CD4-positive, alpha-beta T cell treated with Interleukin-6 for 4 hours (primary cell): ENCODE results near the gene XXYLT1.

Experiments
- DNase-seq: peaks from one replicate; pipeline ENCODE4 v3.0.0-alpha.2; 2020; ENCODE audit warnings: mixed read lengths

XXYLT1 gene

DNA sequence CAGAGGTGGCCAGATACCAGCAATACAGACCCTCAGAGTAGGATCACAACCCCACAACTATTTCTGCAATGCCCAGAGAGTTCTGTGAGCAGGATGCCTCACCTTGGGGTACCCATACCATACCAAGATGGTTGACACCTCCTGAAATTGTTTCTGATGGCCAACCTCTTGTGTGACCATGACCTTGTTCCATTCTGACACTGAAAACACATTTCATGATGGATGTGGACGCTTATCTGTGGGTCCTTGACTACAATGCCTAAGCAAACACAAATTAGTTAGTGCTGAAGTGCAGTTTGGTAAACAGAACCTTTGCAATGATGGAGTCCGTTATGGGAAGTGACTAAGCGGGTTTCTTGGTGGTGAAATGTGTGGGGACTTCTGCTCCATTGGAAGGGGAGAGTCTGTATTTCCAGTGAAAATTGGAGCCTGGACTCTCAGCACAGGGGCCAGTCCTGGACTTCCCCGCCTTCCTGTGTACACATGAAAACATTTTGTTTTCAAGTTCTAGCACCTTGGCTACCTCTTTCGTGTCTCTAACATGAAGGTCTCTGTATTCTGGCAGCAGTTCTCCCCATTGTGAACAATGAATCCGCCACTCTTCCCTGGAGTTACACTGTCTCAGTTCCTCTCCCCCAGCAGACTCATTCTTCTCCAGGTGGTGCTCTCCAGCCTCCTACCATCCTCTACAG lies 106.2 kb downstream of the XXYLT1 start:
- no peak for DNase-seq

DNA sequence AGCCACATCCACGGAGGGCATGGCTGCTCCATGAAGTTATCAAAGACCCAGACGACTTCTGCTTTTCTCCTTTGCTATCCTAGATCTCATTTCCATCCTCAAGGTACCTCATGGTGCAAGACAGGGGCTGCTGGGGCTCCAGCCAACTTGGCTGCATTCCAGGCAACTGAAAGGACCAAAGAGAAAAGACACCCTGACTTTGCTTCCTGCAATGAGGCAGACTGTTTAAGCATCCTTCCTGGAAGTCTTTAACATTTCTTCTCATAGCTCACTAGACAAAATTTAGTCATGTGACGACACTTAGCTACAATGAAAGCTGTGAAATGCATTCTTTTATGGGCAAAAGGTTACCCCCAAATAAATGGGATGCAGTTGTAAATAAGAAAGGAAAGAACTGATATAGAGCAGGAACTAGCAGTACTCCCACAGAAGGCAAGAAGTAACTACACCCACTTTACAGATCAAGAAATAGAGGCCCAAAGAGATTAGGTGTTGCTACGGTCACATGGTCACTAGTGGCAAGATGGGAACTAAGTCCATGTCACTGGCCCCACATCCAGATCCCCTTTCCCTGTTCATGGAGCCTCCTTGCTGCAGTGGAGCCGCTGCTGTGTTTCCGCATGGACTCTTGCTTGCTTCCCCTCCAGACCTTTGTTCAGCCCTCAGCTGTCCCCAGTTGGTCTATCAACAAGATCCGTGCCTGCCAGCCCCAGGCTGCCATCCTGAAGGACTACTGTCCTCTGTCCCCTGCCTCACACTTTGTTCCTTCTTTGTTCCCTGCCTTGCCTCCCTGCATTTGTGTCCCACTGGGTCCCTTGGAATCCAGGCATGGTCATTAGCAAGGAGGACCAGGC lies 107.0 kb downstream of the XXYLT1 start:
- no peak for DNase-seq

DNA sequence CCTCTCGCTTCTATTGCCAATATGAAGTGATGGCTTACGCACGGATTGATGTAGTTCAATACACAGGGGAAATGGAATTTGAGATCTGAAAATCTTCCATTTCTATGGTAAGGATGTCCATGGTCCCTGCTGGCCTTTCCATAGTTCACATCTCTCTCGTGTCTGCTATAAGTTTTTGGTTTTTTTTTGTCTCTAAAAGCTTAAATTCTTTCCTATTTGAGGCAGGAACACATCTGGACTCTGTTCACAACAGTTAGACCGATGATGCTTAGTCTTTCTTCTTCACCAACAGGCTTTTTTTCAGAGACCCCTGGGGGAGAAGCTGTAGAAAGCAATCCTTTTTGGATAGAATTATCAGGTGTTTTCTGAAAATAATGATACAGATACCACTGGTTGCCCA lies 108.1 kb downstream of the XXYLT1 start:
- no peak for DNase-seq

DNA sequence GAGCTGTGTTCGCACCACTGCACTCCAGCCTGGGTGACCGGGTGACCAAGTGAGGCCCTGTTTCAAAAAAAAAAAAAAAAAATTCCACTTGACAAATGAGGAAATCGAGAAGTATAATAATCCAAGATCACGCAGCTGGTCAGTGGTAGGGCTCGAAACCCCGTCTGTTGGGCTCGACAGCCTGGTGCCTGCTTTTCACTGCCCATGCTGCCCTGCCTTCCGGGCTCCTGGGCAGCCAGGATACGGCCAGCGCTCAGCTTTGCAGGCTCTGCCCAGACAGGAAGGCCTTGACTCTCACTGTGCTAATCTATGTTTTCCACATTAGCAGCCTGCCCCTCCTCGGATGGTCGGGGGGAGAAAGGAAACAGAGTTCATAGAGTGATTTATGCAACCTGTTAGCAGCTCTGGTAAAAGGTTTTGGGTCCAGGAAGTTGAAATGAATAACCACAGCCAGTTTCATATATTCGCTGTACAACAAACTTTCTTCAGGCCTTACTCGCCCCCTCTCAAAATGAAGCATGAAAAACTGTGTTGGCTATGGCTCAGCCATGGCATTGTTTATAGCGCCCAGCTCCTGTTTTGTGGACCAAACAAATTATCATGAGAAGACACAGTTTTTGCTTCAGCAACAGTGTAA lies 108.8 kb downstream of the XXYLT1 start:
- peak; percentile 23 for DNase-seq

DNA sequence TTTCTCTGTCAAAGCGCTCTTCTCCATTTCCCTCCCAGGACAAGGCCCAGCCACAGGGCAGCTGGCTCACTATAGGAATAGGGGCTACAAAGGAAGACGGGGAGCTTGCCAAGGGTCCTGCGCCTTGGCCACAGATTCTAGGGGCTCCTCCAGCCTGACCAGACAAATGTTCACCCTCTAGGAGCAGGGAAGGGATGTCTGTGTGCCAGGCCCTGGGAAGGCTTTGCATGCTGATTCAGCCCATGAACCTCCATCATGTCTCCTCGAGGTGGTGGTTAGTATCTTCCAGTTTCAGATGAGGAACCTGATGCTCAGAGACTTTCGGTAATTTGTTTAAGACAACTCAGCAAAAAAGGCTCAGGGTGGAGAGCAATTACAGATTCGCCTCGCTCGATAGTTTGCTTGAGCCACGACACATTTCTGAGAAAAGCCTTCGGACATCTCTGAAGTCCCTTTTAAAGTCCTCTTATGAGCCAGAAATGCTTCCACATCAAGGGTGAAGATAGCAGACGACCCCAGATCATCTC lies 110.0 kb downstream of the XXYLT1 start:
- no peak for DNase-seq

DNA sequence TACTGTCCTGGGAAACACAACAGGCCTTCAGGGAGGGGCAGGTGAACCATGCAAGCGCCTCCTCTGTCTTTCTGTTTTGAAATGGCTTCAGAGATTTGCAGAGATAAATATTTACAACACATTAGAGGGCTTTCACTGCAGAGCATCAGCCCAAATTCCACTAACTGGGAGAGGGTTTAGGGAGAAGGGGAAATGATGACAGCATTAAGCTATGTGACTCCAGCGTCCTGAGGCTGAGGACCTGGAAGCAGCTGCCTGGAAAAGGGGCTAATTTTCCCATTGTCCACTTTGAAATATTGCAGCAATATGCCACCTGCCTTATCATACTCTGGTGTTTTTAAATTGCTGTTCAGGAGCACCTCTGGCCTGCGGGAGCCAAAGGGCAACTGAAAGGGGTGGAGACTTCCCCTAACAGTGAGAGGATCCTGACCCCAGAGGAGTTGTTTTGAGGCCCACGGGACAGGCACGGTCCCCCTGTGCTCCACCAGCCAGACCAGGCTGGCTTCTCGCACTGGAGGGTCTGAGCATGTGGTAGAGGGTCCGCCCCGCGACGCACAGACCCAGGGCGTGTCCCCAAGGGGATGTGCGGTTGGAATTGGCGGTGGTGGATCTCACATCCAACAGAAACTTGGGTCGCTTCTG lies 110.6 kb downstream of the XXYLT1 start:
- DNase-seq = no peak

DNA sequence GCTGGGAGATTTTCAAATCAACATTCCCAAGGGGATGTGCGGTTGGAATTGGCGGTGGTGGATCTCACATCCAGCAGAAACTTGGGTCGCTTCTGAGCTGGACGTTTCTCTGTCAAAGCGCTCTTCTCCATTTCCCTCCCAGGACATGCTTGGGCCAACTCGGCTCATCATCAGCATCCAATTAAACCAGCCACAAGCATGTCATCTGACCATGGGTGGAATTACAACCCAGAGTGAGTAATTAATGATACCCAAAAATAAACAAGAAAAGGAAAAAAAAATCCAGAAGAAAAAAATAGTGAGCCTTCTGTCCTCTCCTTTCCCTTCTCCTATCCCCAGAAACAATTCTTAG lies 111.2 kb downstream of the XXYLT1 start:
- no peak for DNase-seq

DNA sequence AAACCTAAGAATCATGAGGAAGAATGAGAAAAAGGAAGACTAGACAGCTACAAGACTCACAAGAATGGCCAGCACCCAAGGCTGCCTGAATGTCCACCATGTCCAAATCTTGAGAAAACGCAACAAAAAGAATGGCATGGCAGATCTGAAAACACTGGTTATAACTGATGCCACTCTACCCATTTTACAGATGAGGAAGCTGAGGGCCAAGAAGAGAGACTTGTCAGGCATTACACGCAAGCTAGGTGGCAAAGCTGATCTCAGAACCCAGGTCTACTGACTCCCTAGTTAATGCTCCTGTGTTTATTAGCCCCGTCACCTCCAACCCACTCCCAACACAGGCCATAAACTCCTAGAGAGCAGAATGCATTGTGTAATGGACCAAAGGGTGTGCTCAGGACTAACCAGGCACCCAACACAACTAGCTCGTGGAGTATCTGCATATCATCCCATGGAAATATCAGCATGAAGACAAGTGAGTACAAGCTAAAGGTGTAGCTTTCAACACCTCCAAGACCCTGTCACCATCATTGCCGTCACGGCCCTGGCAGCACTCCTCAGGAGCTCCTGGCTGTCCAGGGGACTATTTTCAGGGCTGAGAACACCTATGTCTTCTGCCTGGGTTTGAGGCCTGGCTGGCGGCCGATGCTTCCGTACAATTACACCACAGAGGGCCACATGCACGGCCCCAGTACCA lies 111.7 kb downstream of the XXYLT1 start:
- no peak for DNase-seq

DNA sequence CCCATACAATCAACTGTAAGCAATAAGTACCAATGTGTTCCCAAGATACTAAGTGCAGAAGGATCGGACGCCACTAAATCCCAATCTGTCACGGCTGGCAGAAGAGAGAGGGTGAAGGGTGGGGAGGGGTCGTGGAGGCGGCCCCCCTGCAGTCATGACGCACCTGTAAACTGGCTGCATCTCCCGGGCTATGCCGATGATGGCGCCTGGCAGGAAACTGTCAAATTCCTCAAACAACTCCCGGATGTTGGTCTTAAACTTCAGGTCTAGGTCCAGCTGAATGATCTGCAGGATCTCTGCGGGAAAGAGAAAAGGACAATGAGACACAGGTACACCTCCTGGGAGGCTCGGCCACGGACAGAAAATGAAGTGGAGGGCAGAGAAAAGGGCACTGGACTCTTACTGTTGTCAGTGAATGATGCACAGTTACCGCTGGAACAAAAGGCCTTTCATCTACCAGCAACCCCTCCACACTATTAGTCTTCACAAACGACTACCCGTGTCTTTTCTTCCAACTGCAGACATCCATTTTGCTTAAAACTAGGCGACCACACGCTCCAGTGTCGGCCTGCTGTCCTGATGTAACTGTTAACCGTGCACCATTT lies 114.6 kb downstream of the XXYLT1 start:
- DNase-seq = no peak

DNA sequence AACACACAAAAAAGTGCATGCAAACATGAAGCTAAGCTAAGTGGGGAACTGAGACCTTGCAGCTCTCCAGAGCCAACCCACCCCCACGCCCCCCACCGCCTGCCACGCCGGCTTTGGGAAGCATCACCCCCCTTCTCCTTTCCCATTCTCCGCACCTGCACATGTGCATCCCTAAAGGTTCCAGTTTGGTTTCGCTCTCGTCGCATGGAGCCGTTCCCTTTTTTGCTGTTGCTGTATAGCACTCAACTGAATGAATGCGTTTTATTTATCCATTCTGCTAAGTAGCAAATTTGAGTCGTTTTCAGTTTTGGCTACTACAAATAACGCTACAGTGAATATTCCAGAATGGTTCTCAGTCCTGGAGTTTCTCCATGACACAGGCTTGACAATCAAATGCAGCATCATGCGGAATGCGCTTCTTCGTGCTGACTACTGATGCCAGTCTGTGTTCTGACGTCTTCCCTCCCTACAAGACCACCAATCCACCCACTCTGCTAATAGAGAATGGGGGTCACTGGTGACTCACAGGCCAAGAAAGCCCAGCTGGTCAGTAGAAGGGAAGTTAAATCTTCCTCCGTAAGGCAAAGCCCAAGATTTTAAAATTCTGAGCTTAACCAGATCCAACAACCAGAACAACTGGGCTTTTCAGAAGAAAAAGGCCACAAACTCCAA lies 115.3 kb downstream of the XXYLT1 start:
- DNase-seq = no peak

DNA sequence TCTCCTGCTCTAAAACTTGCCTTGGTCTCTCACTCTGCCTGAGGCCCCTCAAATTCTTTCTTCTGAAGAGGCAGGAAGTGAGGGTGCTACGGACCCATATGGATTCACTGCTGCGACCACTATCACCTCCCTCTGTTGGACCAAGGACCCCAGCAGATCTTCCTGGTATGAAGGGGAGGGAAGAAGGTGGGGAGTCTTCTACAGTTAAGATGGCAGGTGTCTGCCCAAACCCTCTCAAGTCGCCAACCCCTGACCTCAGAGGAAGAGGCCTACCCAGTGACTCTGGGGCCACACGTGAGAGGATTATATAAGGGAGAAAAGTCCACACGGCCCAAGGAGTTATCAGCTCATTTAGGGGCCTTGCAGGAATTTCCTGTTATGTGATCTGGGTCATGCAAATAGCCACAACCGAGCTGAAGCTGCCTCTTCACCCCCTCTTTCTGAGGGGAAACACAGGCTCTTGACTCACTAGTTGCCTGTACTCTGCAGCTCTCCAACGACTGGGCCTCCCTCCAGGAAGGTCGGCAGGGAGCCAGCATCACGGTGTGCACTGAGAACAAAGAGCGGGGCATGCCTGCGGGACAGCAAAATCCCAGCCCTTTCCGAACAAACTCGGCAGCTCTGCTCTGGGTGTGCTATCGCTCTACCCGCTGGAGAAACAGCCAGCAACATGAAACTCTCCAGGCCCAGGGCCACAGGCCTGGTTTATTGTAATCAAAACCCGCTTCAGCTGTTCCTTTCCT lies 116.0 kb downstream of the XXYLT1 start:
- DNase-seq = no peak

DNA sequence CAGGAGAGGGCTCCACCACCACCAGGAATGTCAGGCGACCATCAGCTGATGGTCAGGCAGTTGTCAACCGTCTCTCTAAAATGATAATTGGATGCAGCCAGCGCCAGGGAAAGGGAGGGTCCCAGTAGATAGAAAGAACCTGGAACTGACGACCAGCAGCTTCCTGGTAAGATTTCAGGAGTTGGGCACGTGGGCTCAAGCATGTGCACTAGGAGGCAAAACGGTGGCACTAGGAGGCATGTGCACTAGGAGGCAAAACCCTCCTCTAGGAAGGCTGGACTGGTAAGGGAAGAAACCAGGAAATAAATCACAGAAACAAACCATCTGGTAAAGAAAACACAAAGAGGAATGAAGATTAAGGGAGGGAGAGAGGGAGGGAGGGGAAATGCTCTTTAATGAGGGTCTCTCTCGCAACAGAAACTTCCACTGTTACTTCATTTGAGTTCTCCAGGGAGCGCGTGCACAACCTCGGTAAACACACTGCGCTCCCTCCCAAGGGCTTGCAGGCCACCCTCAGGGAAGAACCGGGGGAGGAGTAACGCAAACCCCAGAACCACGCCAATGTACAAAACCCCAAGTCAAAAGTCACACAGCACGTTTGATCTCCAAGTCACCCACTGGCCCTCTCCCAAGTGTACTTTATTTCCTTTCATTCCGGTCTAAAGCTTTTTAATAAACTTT lies 116.7 kb downstream of the XXYLT1 start:
- no peak for DNase-seq

DNA sequence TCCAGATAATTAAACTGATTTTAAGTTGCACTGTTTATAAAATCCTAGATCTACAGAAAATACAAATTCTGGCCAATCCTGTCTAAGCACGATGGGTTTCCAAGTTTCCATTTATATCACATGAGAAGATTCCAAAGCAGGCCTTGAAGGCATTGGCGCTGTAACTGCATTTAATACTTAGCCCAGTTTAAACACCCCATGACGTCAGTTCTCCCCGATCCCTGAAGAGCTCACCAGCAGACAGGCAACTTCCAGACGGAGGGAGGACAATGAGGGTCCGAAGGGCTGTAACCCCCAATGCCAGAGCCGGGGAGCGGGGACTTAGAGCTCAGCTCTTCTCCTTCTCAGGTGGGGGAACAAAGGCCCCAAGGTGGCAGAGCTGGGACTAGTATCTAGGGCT lies 117.3 kb downstream of the XXYLT1 start:
- no peak for DNase-seq

DNA sequence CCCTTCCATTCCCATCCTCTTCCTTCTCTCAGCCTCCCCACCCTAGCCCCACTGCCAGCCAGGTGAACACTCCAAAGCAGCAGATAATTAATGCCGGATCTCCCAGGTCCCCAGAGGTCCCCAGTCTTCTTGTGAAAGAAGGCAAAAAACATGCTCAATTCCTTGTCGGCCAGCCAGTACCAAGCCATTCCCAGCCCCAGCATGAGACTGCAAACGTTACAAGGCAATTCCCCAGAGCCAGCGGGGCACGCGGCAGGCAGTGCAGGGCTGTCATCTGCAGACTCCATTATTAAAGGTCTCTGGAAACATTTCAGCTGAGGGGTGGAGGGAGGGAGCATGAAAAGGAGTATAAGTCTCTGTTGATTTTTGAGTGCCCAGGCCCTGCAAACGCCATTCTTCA lies 117.8 kb downstream of the XXYLT1 start:
- DNase-seq = no peak

DNA sequence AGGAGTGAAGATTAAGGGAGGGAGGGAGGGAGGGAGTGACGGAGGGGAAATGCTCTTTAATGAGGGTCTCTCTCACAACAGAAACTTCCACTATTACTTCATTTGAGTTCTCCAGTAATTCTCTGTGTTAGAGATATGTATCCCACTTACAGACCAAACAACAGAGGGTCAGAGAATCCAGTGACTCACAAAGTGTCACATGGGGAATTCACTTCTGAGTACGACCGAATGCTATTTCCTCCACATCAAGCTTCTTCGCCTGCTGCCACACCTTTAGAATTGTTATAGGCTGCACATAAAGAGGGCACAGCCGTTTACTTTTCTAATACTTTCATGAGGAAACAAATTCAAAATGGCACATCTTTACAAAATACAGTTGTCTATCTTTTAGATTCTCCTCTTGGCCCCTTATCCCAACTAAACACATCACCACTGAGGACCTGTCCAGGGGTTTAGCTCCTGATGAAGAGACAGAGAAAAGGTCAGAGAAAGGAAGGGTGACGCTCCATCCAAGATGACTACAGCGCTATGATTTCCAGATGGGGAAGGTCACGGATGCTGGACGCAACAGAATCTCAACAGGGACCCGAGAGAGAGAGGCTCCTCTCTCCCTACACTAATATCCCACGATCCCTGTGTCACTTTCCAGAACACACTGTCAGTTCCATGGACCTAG lies 119.0 kb downstream of the XXYLT1 start:
- DNase-seq = no peak

DNA sequence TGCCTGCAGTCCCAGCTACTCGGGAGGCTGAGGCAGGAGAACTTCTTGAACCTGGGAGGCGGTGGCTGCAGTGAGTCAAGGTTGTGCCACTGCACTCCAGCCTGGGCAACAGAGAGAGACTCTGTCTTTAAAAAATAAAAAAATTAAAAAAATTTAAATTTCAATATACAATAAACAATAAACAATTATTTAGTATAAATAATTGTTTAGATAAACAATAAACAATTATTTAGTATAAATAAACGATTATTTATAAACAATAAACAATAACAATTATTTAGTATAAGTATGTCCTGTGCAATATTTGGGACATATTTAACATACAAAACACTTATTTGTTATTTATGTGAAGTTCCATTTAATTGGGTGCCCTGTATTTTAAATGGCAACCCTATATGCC lies 119.6 kb downstream of the XXYLT1 start:
- no peak for DNase-seq

DNA sequence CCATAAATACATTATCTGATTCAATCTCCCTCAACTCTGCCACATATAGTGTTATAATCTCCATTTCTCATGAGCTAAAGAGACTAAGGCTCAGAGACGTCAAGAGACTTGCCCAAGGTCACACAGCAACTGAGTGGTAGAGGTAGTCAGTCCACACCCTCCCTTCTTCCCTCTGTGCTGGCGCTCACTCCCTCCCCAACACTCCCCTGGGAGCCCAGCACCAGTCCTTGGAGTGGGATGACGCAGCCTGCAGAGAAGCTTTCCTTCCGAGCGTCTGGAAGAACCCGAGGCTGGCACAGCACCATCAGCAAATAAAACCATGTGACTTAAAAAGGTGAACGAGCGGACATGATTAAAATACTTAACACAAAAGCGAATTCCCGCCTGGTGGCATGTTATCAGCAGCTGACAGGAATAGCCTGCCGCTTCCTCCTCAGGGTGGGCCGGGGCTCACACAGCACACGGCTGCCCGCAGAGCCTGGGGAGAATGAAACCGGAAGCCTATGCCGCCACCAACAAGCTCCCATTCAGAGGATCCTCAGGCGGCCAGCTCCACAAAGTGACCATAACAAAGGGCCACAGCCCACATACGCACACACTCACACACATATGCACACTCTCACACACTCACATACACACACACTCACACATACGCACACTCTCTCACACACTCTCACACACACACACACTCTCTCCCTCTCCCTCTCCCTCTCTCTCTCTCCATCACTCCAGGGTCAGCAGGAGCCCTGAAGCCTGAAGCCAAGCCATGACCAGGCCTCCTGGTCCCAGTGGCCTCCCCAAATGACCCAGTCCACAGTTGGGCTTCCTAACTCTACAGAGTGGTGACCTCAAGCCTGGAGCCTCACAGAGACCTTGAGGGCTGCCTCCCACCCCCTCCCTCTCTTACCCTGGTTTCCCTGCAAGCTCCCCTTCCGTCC lies 120.5 kb downstream of the XXYLT1 start:
- peak; percentile 58 for DNase-seq

DNA sequence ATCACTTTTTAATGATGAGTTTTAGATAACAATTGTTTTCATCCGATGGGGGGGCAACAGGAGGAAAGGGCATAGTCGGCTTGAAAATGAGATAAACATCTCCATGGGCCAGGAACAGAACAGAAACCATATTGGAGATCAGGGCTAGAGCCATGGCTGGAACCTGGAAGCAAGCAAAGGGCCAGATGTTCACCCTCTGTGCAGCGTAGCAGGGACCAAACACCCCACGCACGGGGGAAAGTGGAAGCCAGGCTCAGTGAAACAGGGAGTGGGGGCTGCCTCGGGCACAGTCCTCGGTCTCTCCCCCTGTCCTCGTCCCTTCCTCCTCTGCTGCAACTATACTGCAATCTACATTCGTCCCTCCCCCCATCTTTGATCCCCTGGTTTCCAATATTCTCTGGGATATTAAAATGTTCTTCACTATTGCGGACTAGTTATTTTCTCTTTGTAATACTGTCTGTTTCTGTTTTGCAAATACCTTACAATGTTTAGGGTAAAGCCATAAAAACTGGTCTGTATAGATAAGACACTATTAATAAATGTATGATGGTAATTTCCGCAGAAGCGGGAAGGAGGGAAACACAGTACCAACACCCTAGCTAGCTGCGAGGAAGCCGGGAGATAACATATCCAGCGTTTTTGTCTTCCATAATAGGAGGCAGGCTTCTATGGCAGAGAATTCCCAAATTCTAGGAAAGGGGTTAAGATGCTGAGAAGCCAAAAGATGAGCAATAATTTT lies 121.5 kb downstream of the XXYLT1 start:
- no peak for DNase-seq
